PC-9 (cell line): ENCODE measurements around the gene ALK.

Source experiments
- EZH2 ChIP-seq: fragments of 200-600 bp; sonication (generic); IDR thresholded peaks from 2 replicates; pipeline ENCODE4 v1.8.0; 2017; ENCODE audit warnings: antibody characterized with exemption, low read depth
- TF ChIP-seq, protein P1 (sequence below): fragments of 200-600 bp; sonication (generic); conservative IDR thresholded peaks from 2 replicates; pipeline ENCODE4 v1.6.1; 2017; ENCODE audit warnings: mixed run types, antibody characterized with exemption, mild to moderate bottlenecking, moderate library complexity

DNA sequence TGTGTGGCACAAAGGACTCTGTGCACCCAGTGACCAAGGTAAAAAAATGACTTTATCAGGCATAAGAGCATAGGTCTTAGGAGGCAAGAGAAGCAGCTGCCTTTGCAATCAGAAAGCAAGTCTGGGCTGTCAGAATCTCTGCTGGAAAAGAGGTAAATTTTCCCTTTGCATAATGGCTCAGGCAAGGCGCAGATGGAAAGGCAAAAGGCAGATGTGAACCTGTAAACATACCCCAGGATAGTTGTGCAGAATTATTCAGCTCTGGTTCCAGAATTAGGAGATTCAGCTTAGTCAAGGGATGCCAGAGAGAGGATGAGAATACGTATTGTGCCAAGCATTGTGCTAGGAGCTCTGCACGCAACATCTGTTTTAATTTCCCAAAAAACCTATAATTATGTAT, 547.5 kb downstream of the ALK start:
- TF ChIP-seq, protein P1, sequence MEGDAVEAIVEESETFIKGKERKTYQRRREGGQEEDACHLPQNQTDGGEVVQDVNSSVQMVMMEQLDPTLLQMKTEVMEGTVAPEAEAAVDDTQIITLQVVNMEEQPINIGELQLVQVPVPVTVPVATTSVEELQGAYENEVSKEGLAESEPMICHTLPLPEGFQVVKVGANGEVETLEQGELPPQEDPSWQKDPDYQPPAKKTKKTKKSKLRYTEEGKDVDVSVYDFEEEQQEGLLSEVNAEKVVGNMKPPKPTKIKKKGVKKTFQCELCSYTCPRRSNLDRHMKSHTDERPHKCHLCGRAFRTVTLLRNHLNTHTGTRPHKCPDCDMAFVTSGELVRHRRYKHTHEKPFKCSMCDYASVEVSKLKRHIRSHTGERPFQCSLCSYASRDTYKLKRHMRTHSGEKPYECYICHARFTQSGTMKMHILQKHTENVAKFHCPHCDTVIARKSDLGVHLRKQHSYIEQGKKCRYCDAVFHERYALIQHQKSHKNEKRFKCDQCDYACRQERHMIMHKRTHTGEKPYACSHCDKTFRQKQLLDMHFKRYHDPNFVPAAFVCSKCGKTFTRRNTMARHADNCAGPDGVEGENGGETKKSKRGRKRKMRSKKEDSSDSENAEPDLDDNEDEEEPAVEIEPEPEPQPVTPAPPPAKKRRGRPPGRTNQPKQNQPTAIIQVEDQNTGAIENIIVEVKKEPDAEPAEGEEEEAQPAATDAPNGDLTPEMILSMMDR, result no peak
- TF ChIP-seq EZH2, result no peak
